Psoas muscle (tissue), 8 donors: Measurements from ENCODE around the gene PMM2. TPM values are rescaled to one million over a fixed set of nuclear protein-coding genes. Genes with fewer than 3 reads are reported as not detected.

Source experiments
- ATAC-seq, 4 donors: fragments of 200-7000 bp; cut with Tn5 transposase; one replicate each; pipeline ENCODE4 v1.9.1; 2020; ENCODE audit warnings: moderate library complexity in 3 of 4, mild to moderate bottlenecking in 2 of 4
- DNase-seq, 2 donors: peaks; one replicate each; pipeline ENCODE4 v3.0.0-alpha.2; 2020
- H3K27ac ChIP-seq: fragments of 200-600 bp; one replicate; pipeline ENCODE4 v1.8.0; 2022
- H3K27me3 ChIP-seq, 3 donors: fragments of 200-600 bp in 1 of 3; one replicate each; pipeline versions ENCODE4 v1.6.1 to v1.8.0; 2013 to 2022; ENCODE audit warnings: low read length in 2 of 3, mild to moderate bottlenecking in 2 of 3, moderate library complexity in 1 of 3; ENCODE audit not compliant: insufficient read depth in 3 of 3
- H3K36me3 ChIP-seq, 2 donors: fragments of 200-600 bp in 1 of 2; one replicate each; pipeline versions ENCODE4 v1.6.1 to v1.8.0; 2013 to 2022; ENCODE audit warnings: low read depth in 1 of 2, mild to moderate bottlenecking in 1 of 2, moderate library complexity in 1 of 2; ENCODE audit not compliant: insufficient read depth in 1 of 2
- H3K4me1 ChIP-seq: fragments of 200-600 bp; one replicate; pipeline ENCODE4 v1.8.0; 2022
- H3K4me3 ChIP-seq: fragments of 200-600 bp; one replicate; pipeline ENCODE4 v1.8.0; 2022; ENCODE audit warnings: mild to moderate bottlenecking
- H3K9me3 ChIP-seq: fragments of 200-600 bp; one replicate; pipeline ENCODE4 v1.8.0; 2022
- WGBS, 3 donors: extraction: QIAGEN DNeasy Blood & Tissue Kit; methylation state at CpG; one replicate each; pipeline versions ENCODE4 v1.1.6 to v1.1.7; 2013; 5-methylcytosine and 5-hydroxymethylcytosine counted together
- intact Hi-C, 2 donors: fragments of 100-400 bp; cut with DNase I; formaldehyde crosslinking; loops; one replicate each; pipeline versions ENCODE4 v1.11.0 to v1.14.2; 2022
- polyA plus RNA-seq, 3 donors: library from polyadenylated mRNA; stranded (reverse); fragments of 200-250 nt; gene quantifications; one replicate each; pipeline ENCODE4 v1.2.3, GENCODE V29; 2013
- total RNA-seq, 4 donors: library from RNA; stranded (reverse); fragmentation: NEBNext Ultra II Directional in 2 of 4; extraction: Animal tissue kit (Norgen Biotek cat#: 25700) in 2 of 4; gene quantifications; one replicate each; pipeline versions ENCODE4 v1.2.1 to v1.2.4, GENCODE V29; 2021 to 2023
- TF ChIP-seq, protein P1 (sequence below): fragments of 200-600 bp; IDR thresholded peaks from one replicate; pipeline ENCODE4 v1.8.0; 2022; ENCODE audit warnings: antibody characterized with exemption
- donor health status: healthy with polysubstance abuse.
- donor health status: DM: no; HTN: no; CAD: no; lungs with moderate emphysema.
- donor health status: Bipolar disorder and iron deficiency.
- donor health status: healthy.
- donor health status: DM: yes; HTN: yes; CAD: no.
- donor health status: DM: no; HTN: no; CAD: no.
- donor health status: DM: no; HTN: no; CAD: no.
- donor health status: DM: yes; HTN: yes; CAD: no.

Gene PMM2
- total and polyA plus RNA-seq, 7 donors: 8.5 to 32.3 (median 19.7) TPM

DNA sequence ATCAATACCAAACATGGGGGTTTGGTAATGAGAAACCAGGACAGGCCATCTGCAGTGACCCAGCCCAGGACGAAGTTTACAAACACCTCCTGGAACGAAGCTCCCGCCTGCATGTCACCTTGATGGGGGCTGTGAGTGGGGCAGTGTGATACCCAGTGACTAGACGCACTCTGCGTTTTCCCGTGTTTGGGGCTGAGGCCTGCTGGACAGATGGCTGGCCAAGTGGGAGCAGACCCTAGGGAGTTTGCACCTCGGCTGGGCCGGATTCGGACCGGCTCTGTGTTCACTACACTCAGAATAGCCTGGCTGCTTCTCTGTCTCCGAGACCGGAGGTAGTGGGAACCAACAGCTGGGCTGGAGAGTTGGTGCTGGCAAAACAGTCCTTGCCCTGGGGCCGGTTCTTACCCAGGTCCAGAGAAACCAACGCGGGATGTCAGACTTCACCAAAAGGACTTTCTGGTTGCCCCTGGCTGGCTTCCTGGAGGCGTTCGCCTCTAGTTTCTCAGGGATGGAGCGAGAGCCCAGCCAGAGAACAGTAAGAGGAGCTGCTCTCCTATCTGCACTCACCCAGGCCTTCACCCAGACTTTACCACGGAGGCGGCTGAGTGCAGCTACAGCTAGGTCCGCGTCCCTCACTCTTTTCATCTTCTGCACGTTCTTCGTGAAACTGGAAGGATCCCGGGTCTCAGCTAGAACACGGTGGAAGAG lies 50.7 kb downstream of the PMM2 start:
- H3K4me3 ChIP-seq: no peak overlapping the region
- TF ChIP-seq, protein P1, sequence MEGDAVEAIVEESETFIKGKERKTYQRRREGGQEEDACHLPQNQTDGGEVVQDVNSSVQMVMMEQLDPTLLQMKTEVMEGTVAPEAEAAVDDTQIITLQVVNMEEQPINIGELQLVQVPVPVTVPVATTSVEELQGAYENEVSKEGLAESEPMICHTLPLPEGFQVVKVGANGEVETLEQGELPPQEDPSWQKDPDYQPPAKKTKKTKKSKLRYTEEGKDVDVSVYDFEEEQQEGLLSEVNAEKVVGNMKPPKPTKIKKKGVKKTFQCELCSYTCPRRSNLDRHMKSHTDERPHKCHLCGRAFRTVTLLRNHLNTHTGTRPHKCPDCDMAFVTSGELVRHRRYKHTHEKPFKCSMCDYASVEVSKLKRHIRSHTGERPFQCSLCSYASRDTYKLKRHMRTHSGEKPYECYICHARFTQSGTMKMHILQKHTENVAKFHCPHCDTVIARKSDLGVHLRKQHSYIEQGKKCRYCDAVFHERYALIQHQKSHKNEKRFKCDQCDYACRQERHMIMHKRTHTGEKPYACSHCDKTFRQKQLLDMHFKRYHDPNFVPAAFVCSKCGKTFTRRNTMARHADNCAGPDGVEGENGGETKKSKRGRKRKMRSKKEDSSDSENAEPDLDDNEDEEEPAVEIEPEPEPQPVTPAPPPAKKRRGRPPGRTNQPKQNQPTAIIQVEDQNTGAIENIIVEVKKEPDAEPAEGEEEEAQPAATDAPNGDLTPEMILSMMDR: no peak
- H3K36me3 ChIP-seq: peaks cover 0 to 53% of the 10 kb centered on the region in 2 donors
- intact Hi-C loops: no loop called here
- H3K4me1 ChIP-seq: no peaks in the 10 kb centered on the region
- H3K9me3 ChIP-seq: no peaks in the 10 kb centered on the region
- H3K27me3 ChIP-seq: no peaks in the 10 kb centered on the region
- WGBS, 3 donors: 84 to 86% (median 85%) methylated on average over 26 of the region's 26 CpGs
- ATAC-seq: no peak
- H3K27ac ChIP-seq: no peak overlapping the region
- peak in 1 of 2 donors; percentile 52 for DNase-seq

DNA sequence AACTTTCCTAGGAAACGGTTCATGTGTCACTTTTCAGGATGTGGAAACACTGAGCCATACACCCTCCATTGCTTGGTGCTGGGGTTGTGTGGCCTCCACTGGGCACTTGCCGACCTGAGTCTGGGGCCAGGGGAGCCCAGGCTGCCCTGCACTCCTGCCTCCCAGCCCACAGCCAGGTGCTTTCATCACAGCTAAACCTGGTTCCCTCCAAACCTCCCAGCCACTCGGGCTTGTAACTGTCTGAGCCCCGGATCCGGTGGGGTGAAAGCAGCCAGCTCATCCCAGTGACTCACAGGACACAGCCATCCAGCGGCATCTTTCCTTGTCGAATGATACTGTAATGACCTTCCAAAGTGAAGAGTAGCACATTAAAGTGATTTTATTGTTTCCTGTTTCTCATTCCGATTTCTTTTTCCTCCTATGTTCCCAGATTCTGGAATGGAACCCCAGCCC lies 51.3 kb downstream of the PMM2 start:
- no peak overlapping the region for H3K4me3 ChIP-seq
- TF ChIP-seq, protein P1: no peak
- 79 to 87% (median 84%) methylated on average over 8 of the region's 8 CpGs for WGBS, 3 donors
- H3K27me3 ChIP-seq: no peaks in the 10 kb centered on the region
- no peak overlapping the region for H3K27ac ChIP-seq
- no peaks in the 10 kb centered on the region for H3K4me1 ChIP-seq
- H3K36me3 ChIP-seq: peaks cover 0 to 58% of the 10 kb centered on the region in 2 donors
- H3K9me3 ChIP-seq: no peaks in the 10 kb centered on the region
- ATAC-seq (peak in 1 of 4 donors; percentile 17), DNase-seq (no peak)
- intact Hi-C loops: no loop called here

DNA sequence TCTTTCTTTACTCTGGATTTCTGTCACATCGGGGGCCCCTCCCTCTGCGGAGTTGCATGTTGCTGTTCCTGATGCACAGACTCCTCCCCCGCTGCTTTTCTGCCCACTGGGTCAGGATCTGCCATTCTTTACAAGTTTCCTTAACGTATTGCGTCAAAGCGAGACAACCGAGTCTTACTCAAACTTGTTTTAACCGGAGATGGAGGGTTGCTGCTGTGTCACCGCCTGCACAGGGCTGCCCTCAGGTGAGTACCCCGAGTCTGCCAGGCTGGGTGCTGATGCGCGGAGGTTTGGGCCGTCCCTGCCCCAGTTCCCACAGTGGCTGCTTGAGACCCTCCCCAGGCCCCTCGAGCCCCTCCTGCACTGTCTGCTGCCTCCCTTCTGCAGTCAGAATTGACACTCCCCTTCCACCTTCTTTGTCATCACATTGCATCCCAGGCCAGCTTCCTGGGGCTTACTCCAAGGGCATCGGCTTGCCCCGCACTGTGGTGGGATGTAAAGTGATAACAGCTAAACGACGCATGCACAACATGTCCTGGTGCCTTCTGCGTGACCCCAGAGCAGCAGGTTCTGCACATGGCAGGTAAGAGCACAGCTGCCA lies 51.9 kb downstream of the PMM2 start:
- Histone ChIP-seq H3K9me3 (no peaks in the 10 kb centered on the region), H3K36me3 (peaks cover 3 to 64% of the 10 kb centered on the region in 2 donors), H3K27ac (no peak overlapping the region), H3K27me3 (no peaks in the 10 kb centered on the region), H3K4me1 (no peaks in the 10 kb centered on the region), H3K4me3 (no peak overlapping the region)
- TF ChIP-seq, protein P1: no peak
- DNase-seq (no peak), ATAC-seq (no peak)
- intact Hi-C loops: no loop called here
- 87% methylated on average over 19 of the region's 19 CpGs for WGBS, 3 donors

DNA sequence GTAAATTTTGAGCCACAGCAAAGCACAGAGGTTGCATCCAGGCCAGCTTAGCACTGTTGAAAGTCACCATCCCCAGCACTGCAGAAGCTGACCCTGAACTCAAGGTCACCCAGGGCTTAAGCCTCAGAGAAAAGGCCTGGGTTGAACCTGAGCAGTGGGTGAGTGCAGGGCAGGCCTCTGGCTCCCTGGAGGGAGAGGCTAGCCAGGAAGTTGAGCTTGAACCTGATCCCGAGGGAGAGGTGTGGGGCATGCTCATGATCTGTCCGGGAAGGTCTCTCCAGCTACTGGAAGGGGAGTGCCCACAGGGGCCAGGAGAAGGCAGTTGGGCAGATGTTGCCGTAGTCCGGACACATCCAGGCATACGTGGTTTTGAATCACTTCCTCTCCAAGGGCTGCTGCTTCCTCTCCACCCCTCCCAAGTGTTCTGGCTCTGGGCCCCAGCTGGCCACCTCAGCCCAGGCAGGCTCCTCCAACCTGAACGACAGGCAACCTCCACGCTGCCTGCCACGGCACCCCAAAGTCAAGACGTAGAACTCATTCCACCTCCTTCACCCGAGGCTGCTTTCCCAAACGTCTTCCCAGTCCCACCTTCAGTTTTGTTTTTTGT lies 52.7 kb downstream of the PMM2 start:
- WGBS, 3 donors: 52 to 54% (median 54%) methylated on average over 11 of the region's 11 CpGs
- intact Hi-C loops: no loop called here
- peak; percentile 52 to 69 (median 60) for ATAC-seq
- DNase-seq: peak; percentile 65 to 78
- peaks cover 4 to 72% of the 10 kb centered on the region in 2 donors for H3K36me3 ChIP-seq
- H3K27ac ChIP-seq: peak overlapping the region; percentile 30
- H3K4me1 ChIP-seq: no peaks in the 10 kb centered on the region
- H3K27me3 ChIP-seq: no peaks in the 10 kb centered on the region
- no peaks in the 10 kb centered on the region for H3K9me3 ChIP-seq
- no peak overlapping the region for H3K4me3 ChIP-seq
- TF ChIP-seq, protein P1: no peak
